Measurements from ENCODE around the gene SCAPER.
"Not testable (repeated sequence)": the region's sequence is repeated elsewhere in the genome, so short reads cannot be mapped to it uniquely, and the experiment has no call there.

DNA sequence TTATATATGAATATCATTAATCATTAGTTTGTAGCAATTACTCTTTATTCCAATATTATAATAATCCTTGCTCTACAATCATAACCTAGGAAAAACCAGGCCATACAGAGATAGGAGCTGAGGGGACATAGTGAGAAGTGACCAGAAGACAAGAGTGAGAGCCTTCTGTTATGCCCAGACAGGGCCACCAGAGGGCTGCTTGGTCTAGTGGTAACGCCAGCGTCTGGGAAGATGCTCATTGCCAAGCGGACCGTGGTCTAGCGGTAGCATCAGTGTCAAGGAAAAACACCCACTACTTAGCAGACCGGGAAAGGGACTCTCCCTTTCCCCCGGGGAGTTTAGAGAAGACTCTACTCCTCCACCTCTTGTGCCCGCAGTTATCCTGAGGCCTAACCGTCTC, 172.8 kb downstream of the SCAPER start:
- TF ChIP-seq ZNF138 (CRISPR knock-in tag; conservative IDR thresholded peaks at IDR 0.05); EMX1 (CRISPR knock-in tag; IDR thresholded peaks at IDR 0.05); TCF7 (CRISPR knock-in tag; IDR thresholded peaks at IDR 0.05; ENCODE audit: low read depth); TEAD4 (CRISPR knock-in tag; IDR thresholded peaks at IDR 0.05): not testable (repeated sequence)
- TF ChIP-seq, protein P1, sequence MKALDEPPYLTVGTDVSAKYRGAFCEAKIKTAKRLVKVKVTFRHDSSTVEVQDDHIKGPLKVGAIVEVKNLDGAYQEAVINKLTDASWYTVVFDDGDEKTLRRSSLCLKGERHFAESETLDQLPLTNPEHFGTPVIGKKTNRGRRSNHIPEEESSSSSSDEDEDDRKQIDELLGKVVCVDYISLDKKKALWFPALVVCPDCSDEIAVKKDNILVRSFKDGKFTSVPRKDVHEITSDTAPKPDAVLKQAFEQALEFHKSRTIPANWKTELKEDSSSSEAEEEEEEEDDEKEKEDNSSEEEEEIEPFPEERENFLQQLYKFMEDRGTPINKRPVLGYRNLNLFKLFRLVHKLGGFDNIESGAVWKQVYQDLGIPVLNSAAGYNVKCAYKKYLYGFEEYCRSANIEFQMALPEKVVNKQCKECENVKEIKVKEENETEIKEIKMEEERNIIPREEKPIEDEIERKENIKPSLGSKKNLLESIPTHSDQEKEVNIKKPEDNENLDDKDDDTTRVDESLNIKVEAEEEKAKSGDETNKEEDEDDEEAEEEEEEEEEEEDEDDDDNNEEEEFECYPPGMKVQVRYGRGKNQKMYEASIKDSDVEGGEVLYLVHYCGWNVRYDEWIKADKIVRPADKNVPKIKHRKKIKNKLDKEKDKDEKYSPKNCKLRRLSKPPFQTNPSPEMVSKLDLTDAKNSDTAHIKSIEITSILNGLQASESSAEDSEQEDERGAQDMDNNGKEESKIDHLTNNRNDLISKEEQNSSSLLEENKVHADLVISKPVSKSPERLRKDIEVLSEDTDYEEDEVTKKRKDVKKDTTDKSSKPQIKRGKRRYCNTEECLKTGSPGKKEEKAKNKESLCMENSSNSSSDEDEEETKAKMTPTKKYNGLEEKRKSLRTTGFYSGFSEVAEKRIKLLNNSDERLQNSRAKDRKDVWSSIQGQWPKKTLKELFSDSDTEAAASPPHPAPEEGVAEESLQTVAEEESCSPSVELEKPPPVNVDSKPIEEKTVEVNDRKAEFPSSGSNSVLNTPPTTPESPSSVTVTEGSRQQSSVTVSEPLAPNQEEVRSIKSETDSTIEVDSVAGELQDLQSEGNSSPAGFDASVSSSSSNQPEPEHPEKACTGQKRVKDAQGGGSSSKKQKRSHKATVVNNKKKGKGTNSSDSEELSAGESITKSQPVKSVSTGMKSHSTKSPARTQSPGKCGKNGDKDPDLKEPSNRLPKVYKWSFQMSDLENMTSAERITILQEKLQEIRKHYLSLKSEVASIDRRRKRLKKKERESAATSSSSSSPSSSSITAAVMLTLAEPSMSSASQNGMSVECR (CRISPR knock-in tag; IDR thresholded peaks at IDR 0.05; ENCODE audit: borderline replicate concordance), result not testable (repeated sequence)
- TF ChIP-seq, protein P2, sequence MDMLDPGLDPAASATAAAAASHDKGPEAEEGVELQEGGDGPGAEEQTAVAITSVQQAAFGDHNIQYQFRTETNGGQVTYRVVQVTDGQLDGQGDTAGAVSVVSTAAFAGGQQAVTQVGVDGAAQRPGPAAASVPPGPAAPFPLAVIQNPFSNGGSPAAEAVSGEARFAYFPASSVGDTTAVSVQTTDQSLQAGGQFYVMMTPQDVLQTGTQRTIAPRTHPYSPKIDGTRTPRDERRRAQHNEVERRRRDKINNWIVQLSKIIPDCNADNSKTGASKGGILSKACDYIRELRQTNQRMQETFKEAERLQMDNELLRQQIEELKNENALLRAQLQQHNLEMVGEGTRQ (CRISPR knock-in tag; IDR thresholded peaks at IDR 0.05), result not testable (repeated sequence)
- TF ChIP-seq, protein P3, sequence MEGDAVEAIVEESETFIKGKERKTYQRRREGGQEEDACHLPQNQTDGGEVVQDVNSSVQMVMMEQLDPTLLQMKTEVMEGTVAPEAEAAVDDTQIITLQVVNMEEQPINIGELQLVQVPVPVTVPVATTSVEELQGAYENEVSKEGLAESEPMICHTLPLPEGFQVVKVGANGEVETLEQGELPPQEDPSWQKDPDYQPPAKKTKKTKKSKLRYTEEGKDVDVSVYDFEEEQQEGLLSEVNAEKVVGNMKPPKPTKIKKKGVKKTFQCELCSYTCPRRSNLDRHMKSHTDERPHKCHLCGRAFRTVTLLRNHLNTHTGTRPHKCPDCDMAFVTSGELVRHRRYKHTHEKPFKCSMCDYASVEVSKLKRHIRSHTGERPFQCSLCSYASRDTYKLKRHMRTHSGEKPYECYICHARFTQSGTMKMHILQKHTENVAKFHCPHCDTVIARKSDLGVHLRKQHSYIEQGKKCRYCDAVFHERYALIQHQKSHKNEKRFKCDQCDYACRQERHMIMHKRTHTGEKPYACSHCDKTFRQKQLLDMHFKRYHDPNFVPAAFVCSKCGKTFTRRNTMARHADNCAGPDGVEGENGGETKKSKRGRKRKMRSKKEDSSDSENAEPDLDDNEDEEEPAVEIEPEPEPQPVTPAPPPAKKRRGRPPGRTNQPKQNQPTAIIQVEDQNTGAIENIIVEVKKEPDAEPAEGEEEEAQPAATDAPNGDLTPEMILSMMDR (IDR thresholded peaks at IDR 0.05), result not testable (repeated sequence)
- TF ChIP-seq, protein P4, sequence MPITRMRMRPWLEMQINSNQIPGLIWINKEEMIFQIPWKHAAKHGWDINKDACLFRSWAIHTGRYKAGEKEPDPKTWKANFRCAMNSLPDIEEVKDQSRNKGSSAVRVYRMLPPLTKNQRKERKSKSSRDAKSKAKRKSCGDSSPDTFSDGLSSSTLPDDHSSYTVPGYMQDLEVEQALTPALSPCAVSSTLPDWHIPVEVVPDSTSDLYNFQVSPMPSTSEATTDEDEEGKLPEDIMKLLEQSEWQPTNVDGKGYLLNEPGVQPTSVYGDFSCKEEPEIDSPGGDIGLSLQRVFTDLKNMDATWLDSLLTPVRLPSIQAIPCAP (CRISPR knock-in tag; IDR thresholded peaks at IDR 0.05), result not testable (repeated sequence)
- TF ChIP-seq, protein P5, sequence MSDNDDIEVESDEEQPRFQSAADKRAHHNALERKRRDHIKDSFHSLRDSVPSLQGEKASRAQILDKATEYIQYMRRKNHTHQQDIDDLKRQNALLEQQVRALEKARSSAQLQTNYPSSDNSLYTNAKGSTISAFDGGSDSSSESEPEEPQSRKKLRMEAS (CRISPR knock-in tag; IDR thresholded peaks at IDR 0.05), result not testable (repeated sequence)
- TF ChIP-seq, protein P6, sequence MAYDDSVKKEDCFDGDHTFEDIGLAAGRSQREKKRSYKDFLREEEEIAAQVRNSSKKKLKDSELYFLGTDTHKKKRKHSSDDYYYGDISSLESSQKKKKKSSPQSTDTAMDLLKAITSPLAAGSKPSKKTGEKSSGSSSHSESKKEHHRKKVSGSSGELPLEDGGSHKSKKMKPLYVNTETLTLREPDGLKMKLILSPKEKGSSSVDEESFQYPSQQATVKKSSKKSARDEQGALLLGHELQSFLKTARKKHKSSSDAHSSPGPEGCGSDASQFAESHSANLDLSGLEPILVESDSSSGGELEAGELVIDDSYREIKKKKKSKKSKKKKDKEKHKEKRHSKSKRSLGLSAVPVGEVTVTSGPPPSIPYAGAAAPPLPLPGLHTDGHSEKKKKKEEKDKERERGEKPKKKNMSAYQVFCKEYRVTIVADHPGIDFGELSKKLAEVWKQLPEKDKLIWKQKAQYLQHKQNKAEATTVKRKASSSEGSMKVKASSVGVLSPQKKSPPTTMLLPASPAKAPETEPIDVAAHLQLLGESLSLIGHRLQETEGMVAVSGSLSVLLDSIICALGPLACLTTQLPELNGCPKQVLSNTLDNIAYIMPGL (CRISPR knock-in tag; IDR thresholded peaks at IDR 0.05), result not testable (repeated sequence)

Measured in WTC11 (cell line).